Thymus (tissue), 11 donors: Measurements from ENCODE around the gene TBC1D10A. TPM values are rescaled to one million over a fixed set of nuclear protein-coding genes. Genes with fewer than 3 reads are reported as not detected.

Experiments
- DNase-seq, 9 donors: peaks; one replicate each; pipeline ENCODE4 v3.0.0-alpha.2; 2013; ENCODE audit warnings: low spot score in 9 of 9, low read depth in 6 of 9, missing footprints in 1 of 9
- H3K27ac ChIP-seq, 2 donors: one replicate each; pipeline ENCODE4 v1.5.1; 2013; ENCODE audit warnings: control low read depth in 1 of 2, low read depth in 1 of 2, low read length in 1 of 2, mild to moderate bottlenecking in 1 of 2, moderate library complexity in 1 of 2
- H3K27me3 ChIP-seq, 2 donors: one replicate each; pipeline ENCODE4 v1.5.1; 2013; ENCODE audit warnings: low read length in 1 of 2; ENCODE audit not compliant: control insufficient read depth in 2 of 2, insufficient read depth in 1 of 2
- H3K36me3 ChIP-seq, 2 donors: one replicate each; pipeline ENCODE4 v1.5.1; 2013; ENCODE audit warnings: low read length in 1 of 2, mild to moderate bottlenecking in 1 of 2, moderate library complexity in 1 of 2; ENCODE audit not compliant: control insufficient read depth in 2 of 2, insufficient read depth in 2 of 2
- H3K4me1 ChIP-seq, 2 donors: one replicate each; pipeline ENCODE4 v1.5.1; 2013; ENCODE audit warnings: low read length in 2 of 2; ENCODE audit not compliant: control insufficient read depth in 2 of 2, insufficient read depth in 2 of 2
- H3K4me3 ChIP-seq, 2 donors: one replicate each; pipeline ENCODE4 v1.5.1; 2013; ENCODE audit warnings: low read length in 2 of 2, control low read depth in 1 of 2, mild to moderate bottlenecking in 1 of 2
- H3K9me3 ChIP-seq, 2 donors: one replicate each; pipeline ENCODE4 v1.5.1; 2013; ENCODE audit warnings: low read length in 1 of 2, mild to moderate bottlenecking in 1 of 2; ENCODE audit not compliant: control insufficient read depth in 2 of 2, insufficient read depth in 1 of 2
- WGBS: extraction: QIAGEN DNeasy Blood & Tissue Kit; methylation state at CpG from one replicate; pipeline ENCODE4 v1.1.7; 2013; 5-methylcytosine and 5-hydroxymethylcytosine counted together
- polyA plus RNA-seq: library from polyadenylated mRNA; stranded (reverse); fragments of 200-250 nt; gene quantifications from one replicate; pipeline ENCODE4 v1.2.3, GENCODE V29; 2013
- total RNA-seq: library from RNA; stranded (reverse); fragments of 120-200 nt; gene quantifications from one replicate; pipeline ENCODE4 v1.2.4, GENCODE V29; 2013
- donor health status: healthy.

Gene TBC1D10A
- total and polyA plus RNA-seq, 2 donors = 25.6 to 39.0 TPM

- H3K9me3 ChIP-seq = peaks cover 0 to 3% of the 10 kb centered on the region in 2 donors
- H3K36me3 ChIP-seq = peaks cover 0 to 4% of the 10 kb centered on the region in 2 donors
- H3K4me3 ChIP-seq = no peak overlapping the region
- WGBS = 83% methylated on average over 16 of the region's 16 CpGs
- peaks cover 23 to 37% of the 10 kb centered on the region in 2 donors for H3K4me1 ChIP-seq
- DNase-seq = no peak
- H3K27ac ChIP-seq = peak overlapping the region; percentile 17 to 21
- H3K27me3 ChIP-seq = no peaks in the 10 kb centered on the region
Measured at GRCh38 chr22:30270832-30271231, 55.9 kb downstream of the TBC1D10A start.

GRCh38 chr22:30268331-30268730, 58.4 kb downstream of the TBC1D10A start:
- Histone ChIP-seq H3K4me3 (no peak overlapping the region), H3K4me1 (peaks cover 21 to 44% of the 10 kb centered on the region in 2 donors), H3K27ac (peak overlapping the region in 1 of 2 donors; percentile 82), H3K27me3 (peaks cover 0 to 2% of the 10 kb centered on the region in 2 donors), H3K9me3 (peaks cover 0 to 6% of the 10 kb centered on the region in 2 donors), H3K36me3 (peaks cover 0 to 4% of the 10 kb centered on the region in 2 donors)
- DNase-seq = no peak
- WGBS = 91% methylated on average over 8 of the region's 8 CpGs

GRCh38 chr22:30267382-30268302, 59.1 kb downstream of the TBC1D10A start:
- WGBS = 22% methylated on average over 14 of the region's 14 CpGs
- H3K36me3 ChIP-seq = peaks cover 0 to 4% of the 10 kb centered on the region in 2 donors
- peak overlapping the region; percentile 58 to 60 for H3K4me3 ChIP-seq
- peaks cover 0 to 2% of the 10 kb centered on the region in 2 donors for H3K27me3 ChIP-seq
- DNase-seq = peak in 2 of 9 donors; percentile 70 to 81
- H3K27ac ChIP-seq = peak overlapping the region; percentile 68 to 82
- peaks cover 21 to 51% of the 10 kb centered on the region in 2 donors for H3K4me1 ChIP-seq
- H3K9me3 ChIP-seq = peaks cover 0 to 6% of the 10 kb centered on the region in 2 donors

- H3K4me3 ChIP-seq = peak within 1 kb of the TSS; percentile 58 to 60
- DNase-seq = peak in 1 of 9 donors; percentile 66
- H3K4me1 ChIP-seq = peaks cover 21 to 57% of the 10 kb centered on the region in 2 donors
- peak within 1 kb of the TSS; percentile 82 to 89 for H3K27ac ChIP-seq
- peaks cover 0 to 6% of the 10 kb centered on the region in 2 donors for H3K9me3 ChIP-seq
- WGBS = 3% methylated on average over 35 of the region's 35 CpGs
- peaks cover 0 to 2% of the 10 kb centered on the region in 2 donors for H3K27me3 ChIP-seq
- H3K36me3 ChIP-seq = peaks cover 0 to 4% of the 10 kb centered on the region in 2 donors
Measured at GRCh38 chr22:30266445-30267381, 60.0 kb downstream of the TBC1D10A start, which contains the start of gene OSM. OSM (minus strand) TSS chr22:30266851; CDS start chr22:30266799, 52 bp downstream.

- Histone ChIP-seq H3K4me3 (peak overlapping the region; percentile 58 to 60), H3K27ac (peak overlapping the region; percentile 82 to 89), H3K36me3 (peaks cover 0 to 3% of the 10 kb centered on the region in 2 donors), H3K27me3 (peaks cover 0 to 2% of the 10 kb centered on the region in 2 donors), H3K4me1 (peaks cover 21 to 60% of the 10 kb centered on the region in 2 donors), H3K9me3 (peaks cover 0 to 6% of the 10 kb centered on the region in 2 donors)
- WGBS = 3% methylated on average over 24 of the region's 24 CpGs
- DNase-seq = peak in 3 of 9 donors; percentile 72 to 86 (median 76)
Measured at GRCh38 chr22:30265823-30266444, 60.8 kb downstream of the TBC1D10A start.

- Histone ChIP-seq H3K27ac (peak overlapping the region in 1 of 2 donors; percentile 82), H3K36me3 (no peaks in the 10 kb centered on the region), H3K27me3 (peaks cover 0 to 2% of the 10 kb centered on the region in 2 donors), H3K4me1 (peaks cover 21 to 67% of the 10 kb centered on the region in 2 donors), H3K9me3 (peaks cover 0 to 6% of the 10 kb centered on the region in 2 donors), H3K4me3 (peak overlapping the region in 1 of 2 donors; percentile 58)
- WGBS = 80% methylated on average over 9 of the region's 9 CpGs
- no peak for DNase-seq
Measured at GRCh38 chr22:30265131-30265720, 61.5 kb downstream of the TBC1D10A start.

GRCh38 chr22:30263883-30264282, 62.9 kb downstream of the TBC1D10A start:
- 98% methylated on average over 17 of the region's 17 CpGs for WGBS
- no peak for DNase-seq
- H3K36me3 ChIP-seq = no peaks in the 10 kb centered on the region
- H3K27ac ChIP-seq = no peak overlapping the region
- H3K4me1 ChIP-seq = peaks cover 21 to 75% of the 10 kb centered on the region in 2 donors
- peaks cover 0 to 6% of the 10 kb centered on the region in 2 donors for H3K9me3 ChIP-seq
- H3K27me3 ChIP-seq = peaks cover 0 to 2% of the 10 kb centered on the region in 2 donors
- H3K4me3 ChIP-seq = no peak overlapping the region
